ENCODE measurements around the gene PTPN11. TPM values are rescaled to one million over a fixed set of nuclear protein-coding genes. Genes with fewer than 3 reads are reported as not detected.

PTPN11 gene
- total RNA-seq, 2 donors from 2014 or later: 81.5 to 82.3 TPM

GRCh38 chr12:112524676-112525425 is 106.1 kb downstream of the PTPN11 start:
- Histone ChIP-seq H3K9me3 (no peaks in the 10 kb centered on the region), H3K27me3 (no peaks in the 10 kb centered on the region), H3K9ac (ENCODE audit: low read depth in 2 of 2, low read length in 2 of 2) (no peak overlapping the region), H3K36me3 (no peaks in the 10 kb centered on the region), H3K4me1 (no peaks in the 10 kb centered on the region), H3K4me3 (no peak overlapping the region), H3K27ac (no peak overlapping the region)
- intact Hi-C loops (cut with DNase I): no loop called here
- no peak for TF ChIP-seq CTCF (IDR thresholded peaks at IDR 0.05)
- DNase-seq: no peak

- no peak overlapping the region for H3K9ac ChIP-seq (ENCODE audit: low read depth in 2 of 2, low read length in 2 of 2)
- H3K36me3 ChIP-seq: no peaks in the 10 kb centered on the region
- TF ChIP-seq CTCF (IDR thresholded peaks at IDR 0.05): no peak
- intact Hi-C loops (cut with DNase I): no loop called here
- no peak overlapping the region for H3K4me3 ChIP-seq
- H3K9me3 ChIP-seq: no peaks in the 10 kb centered on the region
- H3K4me1 ChIP-seq: no peaks in the 10 kb centered on the region
- H3K27ac ChIP-seq: no peak overlapping the region
- DNase-seq: no peak
- H3K27me3 ChIP-seq: no peaks in the 10 kb centered on the region
Observed at GRCh38 chr12:112525426-112525809, 106.7 kb downstream of the PTPN11 start.

- DNase-seq: no peak
- Histone ChIP-seq H3K27ac (no peak overlapping the region), H3K4me3 (no peak overlapping the region), H3K36me3 (no peaks in the 10 kb centered on the region), H3K27me3 (no peaks in the 10 kb centered on the region), H3K4me1 (no peaks in the 10 kb centered on the region), H3K9me3 (no peaks in the 10 kb centered on the region), H3K9ac (ENCODE audit: low read depth in 2 of 2, low read length in 2 of 2) (no peak overlapping the region)
- intact Hi-C loops (cut with DNase I): no loop called here
- no peak for TF ChIP-seq CTCF (IDR thresholded peaks at IDR 0.05)
Observed at GRCh38 chr12:112527082-112527481, 108.3 kb downstream of the PTPN11 start.

- DNase-seq: no peak
- H3K36me3 ChIP-seq: no peaks in the 10 kb centered on the region
- no peak overlapping the region for H3K27ac ChIP-seq
- no peak overlapping the region for H3K9ac ChIP-seq (ENCODE audit: low read depth in 2 of 2, low read length in 2 of 2)
- intact Hi-C loops (cut with DNase I): no loop called here
- no peaks in the 10 kb centered on the region for H3K4me1 ChIP-seq
- H3K4me3 ChIP-seq: no peak overlapping the region
- no peaks in the 10 kb centered on the region for H3K27me3 ChIP-seq
- no peak for TF ChIP-seq CTCF (IDR thresholded peaks at IDR 0.05)
- no peaks in the 10 kb centered on the region for H3K9me3 ChIP-seq
Observed at GRCh38 chr12:112527501-112527900, 108.8 kb downstream of the PTPN11 start.

GRCh38 chr12:112528521-112528920 is 109.8 kb downstream of the PTPN11 start:
- no peaks in the 10 kb centered on the region for H3K27me3 ChIP-seq
- H3K27ac ChIP-seq: no peak overlapping the region
- no peak for TF ChIP-seq CTCF (IDR thresholded peaks at IDR 0.05)
- intact Hi-C loops (cut with DNase I): no loop called here
- no peaks in the 10 kb centered on the region for H3K4me1 ChIP-seq
- no peaks in the 10 kb centered on the region for H3K36me3 ChIP-seq
- no peak overlapping the region for H3K4me3 ChIP-seq
- DNase-seq: no peak
- no peak overlapping the region for H3K9ac ChIP-seq (ENCODE audit: low read depth in 2 of 2, low read length in 2 of 2)
- no peaks in the 10 kb centered on the region for H3K9me3 ChIP-seq

Data from colonic mucosa (tissue), 4 donors.